NCI-H748 treated with DMSO at 0.1 percent for 48 hours (cell line): ENCODE measurements around the gene BBX.
"Not testable (repeated sequence)": the region's sequence is repeated elsewhere in the genome, so short reads cannot be mapped to it uniquely, and the experiment has no call there.

Experiments
- DNase-seq: peaks from one replicate; lab custom pipeline; 2025; lab: John Stamatoyannopoulos, UW

BBX gene

DNA sequence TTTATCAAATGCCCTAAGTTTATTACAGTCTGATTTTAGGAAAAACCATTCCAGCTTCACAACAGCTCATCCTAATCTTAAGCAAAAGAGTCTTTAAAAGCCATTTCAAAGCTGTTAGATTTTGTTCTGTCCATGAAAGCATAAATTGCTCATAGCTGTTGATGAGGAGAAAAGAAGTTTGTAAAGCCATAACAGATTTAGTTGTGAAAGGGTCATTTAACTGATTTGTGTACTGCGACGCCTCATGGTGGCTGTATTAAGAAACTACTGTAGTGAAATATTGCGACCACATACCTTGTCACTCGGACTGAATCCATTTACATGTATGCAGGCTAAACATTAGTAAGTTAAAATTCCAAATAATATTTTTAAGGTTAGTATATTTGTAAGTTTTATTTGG lies 20.9 kb downstream of the BBX start:
- peak; percentile 8 for DNase-seq

- DNase-seq, result no peak
These were observed 22.9 kb downstream of the BBX start for GRCh38 chr3:107545680-107546120.

DNA sequence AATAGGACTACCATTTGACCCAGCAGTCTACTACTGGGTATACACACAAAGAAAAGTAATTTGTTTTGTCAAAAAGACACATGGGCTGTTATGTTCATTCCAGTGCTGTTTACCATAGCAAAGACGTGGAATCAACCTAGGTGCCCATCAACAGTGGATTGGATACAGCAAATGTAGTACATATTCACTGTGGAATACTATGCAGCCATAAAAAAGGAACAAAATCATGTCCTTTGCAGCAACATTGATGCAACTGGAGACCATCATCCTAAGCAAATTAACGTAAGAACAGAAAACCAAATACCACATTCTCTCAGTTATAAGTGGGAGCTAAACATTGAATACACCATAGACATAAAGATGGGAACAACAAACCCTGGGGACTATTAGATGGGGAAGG lies 25.8 kb downstream of the BBX start:
- DNase-seq, result no peak

GRCh38 chr3:107555359-107555758 lies 32.6 kb downstream of the BBX start:
- no peak for DNase-seq

DNA sequence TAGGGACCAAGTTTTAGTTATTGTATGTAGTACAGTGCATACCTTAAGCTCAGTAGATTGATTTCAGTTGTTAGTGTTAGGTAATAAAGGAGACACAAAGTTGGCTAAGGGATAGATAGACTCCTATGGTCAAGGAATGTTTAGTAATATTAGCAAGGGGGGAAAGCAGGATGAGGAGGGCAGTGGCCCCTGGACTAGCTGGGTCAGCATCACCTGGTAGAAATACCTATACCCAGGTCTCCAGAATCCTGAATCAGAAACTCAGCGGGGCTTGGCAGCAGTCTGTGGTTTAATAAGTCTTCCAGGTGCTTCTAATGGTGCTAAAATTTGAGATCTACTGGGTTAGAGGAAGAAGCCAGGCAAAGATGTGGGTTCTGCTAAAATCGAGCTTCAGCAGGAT lies 35.0 kb downstream of the BBX start:
- no peak for DNase-seq

GRCh38 chr3:107560166-107560565 lies 37.4 kb downstream of the BBX start:
- DNase-seq, result no peak

DNA sequence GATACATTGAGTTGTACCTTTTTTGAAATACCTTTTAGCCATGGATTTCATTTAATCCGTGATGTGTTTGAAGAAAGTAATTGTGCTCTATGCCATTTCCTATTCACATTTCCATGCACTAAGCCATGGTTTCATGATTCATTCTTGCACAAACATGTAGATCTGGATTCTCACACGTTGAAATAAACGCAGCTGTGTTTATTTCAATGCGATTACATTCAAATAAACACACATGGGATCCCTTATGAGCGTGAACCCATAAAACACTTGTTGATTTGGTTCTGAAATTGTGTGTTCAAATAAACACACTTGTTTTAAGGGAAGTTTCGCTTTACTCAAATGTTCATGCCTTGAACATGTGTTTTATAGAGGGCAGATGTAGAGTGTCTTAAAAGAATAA lies 39.2 kb downstream of the BBX start:
- DNase-seq, result no peak

DNA sequence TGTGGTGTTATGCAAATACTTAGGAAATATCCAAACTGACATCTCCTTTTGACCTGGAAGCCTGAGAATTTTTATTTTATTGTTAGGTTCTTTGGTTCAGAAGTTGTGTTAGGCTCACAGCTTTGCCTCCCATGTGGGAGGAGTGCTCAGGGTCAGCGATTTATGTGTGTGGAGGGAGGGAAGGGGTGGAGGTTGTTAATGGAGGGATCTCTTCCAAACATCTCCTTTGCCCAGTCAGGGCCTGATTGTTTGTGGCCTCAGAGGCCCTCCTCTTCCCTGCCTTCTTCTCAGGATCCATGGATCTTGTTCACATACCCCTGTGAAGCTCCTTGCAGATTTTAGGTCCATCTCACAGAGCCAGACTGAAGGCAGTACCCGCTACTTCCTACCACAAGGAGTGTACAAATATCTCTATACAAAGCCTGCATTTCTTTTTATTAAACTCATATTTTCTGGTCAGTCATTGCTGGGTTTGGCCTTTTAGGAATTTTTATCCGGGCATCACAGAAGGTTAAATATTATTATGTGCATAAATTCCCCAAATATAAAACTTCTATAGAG lies 40.3 kb downstream of the BBX start:
- no peak for DNase-seq

GRCh38 chr3:107565244-107565643 lies 42.5 kb downstream of the BBX start:
- DNase-seq, result not testable (repeated sequence)

DNA sequence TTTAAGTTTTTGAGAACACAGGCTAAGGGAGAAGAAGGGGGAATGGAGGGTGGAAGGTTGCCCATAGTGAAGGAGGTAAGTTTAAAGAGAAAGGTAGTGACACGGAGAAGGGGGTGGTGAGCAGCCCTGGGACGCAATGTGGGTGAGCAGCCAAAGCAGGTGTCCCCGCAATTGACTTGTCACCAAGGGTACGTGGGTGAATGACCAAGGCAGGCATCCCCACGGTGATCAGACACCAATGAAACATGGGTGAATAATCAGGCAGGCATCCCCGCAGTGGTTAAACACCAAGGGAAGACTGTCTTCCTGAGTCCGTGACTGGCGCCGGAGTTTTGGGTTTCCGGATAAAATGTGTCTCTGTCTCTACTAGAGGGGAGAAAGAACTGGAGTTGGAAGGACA lies 48.3 kb downstream of the BBX start:
- not testable (repeated sequence) for DNase-seq

DNA sequence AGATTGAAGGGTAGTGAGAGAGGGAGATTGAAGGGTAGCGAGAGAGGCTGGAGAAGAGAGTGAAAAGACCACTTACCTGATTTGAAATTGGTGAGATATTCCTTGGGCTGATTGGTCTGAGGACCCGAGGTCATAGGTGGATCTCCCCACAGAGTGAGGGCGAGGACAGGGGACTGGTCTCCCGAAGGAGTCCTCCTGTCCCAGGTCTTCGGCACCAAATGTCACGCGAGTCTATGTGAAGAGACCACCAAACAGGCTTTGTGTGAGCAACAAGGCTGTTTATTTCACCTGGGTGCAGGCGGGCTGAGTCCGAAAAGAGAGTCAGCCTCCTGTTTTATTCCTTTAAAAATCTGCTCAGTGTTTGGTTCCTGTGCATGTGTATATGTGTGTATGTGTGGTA lies 48.7 kb downstream of the BBX start:
- DNase-seq, result not testable (repeated sequence)

DNA sequence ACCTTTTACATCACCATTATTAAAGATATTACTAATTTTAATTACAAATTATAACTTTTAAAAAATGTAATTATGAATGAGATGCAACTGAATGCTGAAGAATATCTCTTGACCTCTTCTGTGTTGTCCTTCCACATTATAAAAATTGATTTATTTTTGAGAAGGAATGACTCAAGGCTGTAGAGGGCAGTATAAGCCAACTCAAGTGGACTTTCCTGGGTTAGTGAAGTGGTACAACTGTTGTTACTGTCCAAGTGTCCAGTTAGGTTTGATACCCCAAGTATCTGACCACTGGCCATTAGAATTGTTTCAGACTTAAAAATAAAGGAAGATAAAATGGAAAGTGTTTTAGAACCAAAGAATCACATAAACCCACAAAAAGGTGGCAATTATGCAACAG lies 51.9 kb downstream of the BBX start:
- DNase-seq, result no peak

DNA sequence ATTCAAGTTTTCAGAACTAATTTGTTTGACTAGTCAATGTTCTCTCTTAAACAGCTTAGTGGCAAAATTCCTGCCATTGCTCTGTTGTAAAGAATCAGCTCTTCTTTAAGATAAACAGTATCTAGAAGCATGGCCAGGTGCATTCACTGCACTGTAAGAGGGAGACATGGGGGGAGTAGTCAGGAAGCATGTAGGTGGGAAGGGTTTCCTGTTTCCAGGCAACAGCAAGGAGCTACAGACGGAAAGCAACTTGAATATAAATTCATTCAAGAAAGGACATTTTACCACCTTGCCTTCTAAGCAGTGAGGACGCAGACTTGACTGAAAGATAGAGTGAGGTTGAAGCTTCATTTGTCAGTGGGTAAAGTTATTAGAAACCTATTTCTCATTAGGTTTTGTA lies 55.3 kb downstream of the BBX start:
- DNase-seq, result no peak

GRCh38 chr3:107578523-107578922 lies 55.8 kb downstream of the BBX start:
- no peak for DNase-seq

- DNase-seq, result no peak
These were observed 56.6 kb downstream of the BBX start for GRCh38 chr3:107579371-107579770.

DNA sequence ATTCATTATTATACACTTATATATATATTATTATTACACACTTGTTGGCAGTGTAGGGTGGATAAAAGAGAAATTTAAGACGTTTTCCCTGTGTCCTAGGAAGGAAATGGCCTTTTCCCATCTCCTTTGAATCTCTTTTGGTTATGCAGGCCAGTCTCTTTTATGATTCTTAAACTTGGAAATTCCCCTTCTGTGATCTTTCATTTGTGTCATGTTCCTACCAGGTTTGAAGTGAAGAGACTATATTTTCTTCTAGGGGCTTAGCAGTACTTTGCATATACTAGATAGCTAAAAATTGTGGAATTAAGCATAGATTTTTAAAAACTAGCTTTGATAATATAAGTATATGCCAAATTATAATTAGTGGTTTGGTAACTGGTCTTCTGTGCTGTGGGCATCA lies 58.5 kb downstream of the BBX start:
- no peak for DNase-seq

- no peak for DNase-seq
These were observed 65.5 kb downstream of the BBX start for GRCh38 chr3:107588217-107588616.

GRCh38 chr3:107589454-107589853 lies 66.7 kb downstream of the BBX start:
- DNase-seq, result no peak

DNA sequence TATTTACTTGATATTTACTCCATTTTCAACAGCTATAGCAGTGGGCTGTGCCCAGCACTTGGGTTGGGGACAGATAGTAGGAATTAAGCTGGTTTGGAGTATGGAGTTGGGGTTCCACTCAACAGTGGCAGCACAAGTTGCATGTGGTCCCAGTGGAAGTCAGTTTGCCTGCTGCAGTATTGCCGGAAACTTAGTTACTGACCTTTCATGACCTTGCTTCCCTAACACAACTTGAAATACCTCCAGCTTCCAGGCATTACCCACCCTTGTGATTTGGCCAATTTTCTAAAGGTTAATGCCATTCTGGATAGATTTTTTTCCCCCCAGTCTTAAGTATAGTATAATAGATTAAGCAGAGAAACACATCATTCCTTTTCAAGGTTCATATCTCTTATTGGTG lies 68.0 kb downstream of the BBX start:
- no peak for DNase-seq

- no peak for DNase-seq
These were observed 69.3 kb downstream of the BBX start for GRCh38 chr3:107592073-107592472.

GRCh38 chr3:107594870-107595269 lies 72.1 kb downstream of the BBX start:
- no peak for DNase-seq

DNA sequence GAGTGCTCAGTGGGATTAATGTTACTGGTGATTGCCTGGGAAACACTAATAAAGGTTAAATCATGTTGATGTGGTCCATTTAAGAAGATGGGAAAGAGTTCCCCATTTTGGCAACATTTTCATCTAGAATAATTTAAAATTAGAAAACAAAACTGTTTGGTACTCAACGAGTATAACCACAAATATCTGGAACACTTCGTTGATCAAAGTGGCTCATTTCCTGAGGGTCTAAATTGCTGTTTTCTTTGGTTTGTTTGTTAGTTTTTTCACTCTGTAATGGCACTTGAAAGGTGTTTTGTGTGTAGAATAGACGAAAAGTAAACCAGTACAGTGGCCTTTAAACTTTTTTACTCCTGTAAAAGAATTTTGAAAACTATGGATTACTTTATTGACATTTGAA lies 73.9 kb downstream of the BBX start:
- no peak for DNase-seq

DNA sequence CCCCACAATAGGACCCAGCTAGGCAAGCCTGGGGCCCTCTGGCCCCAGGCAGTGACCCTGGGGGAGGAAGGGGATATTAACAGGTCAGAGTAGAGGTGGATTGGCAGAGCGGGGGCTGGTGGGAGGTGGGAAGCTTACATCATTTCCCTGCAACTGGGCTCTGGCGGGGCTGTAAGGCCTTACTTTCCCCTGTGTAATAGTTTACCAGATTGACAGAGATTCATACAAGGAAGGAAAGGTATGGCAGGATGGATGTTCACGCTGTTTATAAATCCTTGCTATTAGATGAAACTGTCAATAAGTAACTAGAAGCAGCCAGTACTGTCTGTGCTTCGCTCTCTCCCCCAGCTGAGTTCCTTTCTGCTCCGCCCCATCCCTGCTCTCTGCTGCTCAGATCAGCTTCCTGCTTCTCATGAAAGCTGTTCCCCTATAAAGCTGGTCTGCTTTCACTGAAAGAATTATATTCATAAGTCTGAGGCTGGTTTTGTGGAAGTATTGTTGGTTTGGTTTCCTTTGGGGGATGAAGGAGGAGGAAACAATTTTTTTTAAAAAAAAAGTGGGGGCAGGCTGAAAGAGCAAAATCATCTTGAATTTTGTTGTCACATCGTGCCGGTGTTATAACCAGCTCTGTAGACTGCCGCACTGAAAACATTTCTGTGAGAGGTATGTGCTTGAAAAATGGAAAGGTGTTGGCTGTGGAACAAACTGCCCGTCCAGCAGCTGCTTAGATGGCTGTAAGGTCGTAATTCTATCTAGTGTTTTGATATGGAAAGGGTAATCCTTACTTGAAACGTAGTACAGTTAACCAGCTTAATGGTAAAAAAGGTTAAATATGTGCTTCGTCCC lies 76.4 kb downstream of the BBX start:
- no peak for DNase-seq

DNA sequence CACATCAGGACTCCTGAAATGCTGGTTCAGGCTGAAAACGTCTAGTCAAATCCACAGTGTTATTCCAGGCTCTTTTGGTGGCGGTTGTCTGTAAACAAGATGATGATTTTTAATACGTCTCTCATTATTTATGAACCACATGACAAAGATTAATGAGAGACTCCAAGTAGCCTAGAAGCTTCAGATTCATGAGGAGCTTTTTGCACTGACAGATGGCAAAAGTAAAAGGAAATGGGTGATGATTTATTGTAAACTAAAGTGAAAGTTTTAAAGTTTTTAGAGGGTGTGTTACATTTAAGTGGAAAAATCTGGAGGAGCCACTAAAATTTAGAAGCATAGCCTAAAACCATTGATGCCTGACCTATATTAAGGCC lies 77.0 kb downstream of the BBX start:
- no peak for DNase-seq
